Pancreas (tissue), 10 donors: Measurements from ENCODE around the gene SLC27A2. TPM values are rescaled to one million over a fixed set of nuclear protein-coding genes. Genes with fewer than 3 reads are reported as not detected.

Experiments used
- ATAC-seq, 4 donors: fragments of 200-7000 bp; cut with Tn5 transposase; one replicate each; pipeline versions ENCODE4 v1.8.0 to v1.9.1; 2020; ENCODE audit warnings: mild to moderate bottlenecking in 4 of 4, moderate library complexity in 4 of 4
- DNase-seq, 6 donors: peaks; one replicate each; pipeline ENCODE4 v3.0.0-alpha.2; 2020
- FAIRE-seq: peaks from 2 replicates; lab custom pipeline; 2012; peaks lifted over from hg19 to GRCh38; lab: Jason Lieb, UNC
- H3K27ac ChIP-seq, 4 donors: fragments of 200-600 bp; sonication (generic); 1 replicate in 3 of 4; 2 replicates in 1 of 4; pipeline versions ENCODE4 v1.5.0 to v1.8.0; 2020
- H3K27me3 ChIP-seq, 4 donors: fragments of 200-600 bp; one replicate each; pipeline ENCODE4 v1.8.0; 2021
- H3K36me3 ChIP-seq, 3 donors: fragments of 200-600 bp; sonication (generic) in 1 of 3; one replicate each; pipeline versions ENCODE4 v1.5.0 to v1.8.0; 2020 to 2021
- H3K4me1 ChIP-seq, 3 donors: fragments of 200-600 bp; one replicate each; pipeline ENCODE4 v1.8.0; 2021
- H3K4me3 ChIP-seq, 4 donors: fragments of 200-600 bp; sonication (generic) in 2 of 4; one replicate each; pipeline versions ENCODE4 v1.5.0 to v1.8.0; 2020 to 2021
- H3K9me3 ChIP-seq, 4 donors: fragments of 200-600 bp; one replicate each; pipeline ENCODE4 v1.8.0; 2021
- CTCF ChIP-seq, 4 donors: fragments of 200-600 bp; sonication (generic) in 3 of 4; IDR thresholded peaks; one replicate each; pipeline versions ENCODE4 v1.5.0 to v1.8.0; 2021; ENCODE audit warnings: antibody characterized with exemption in 4 of 4
- WGBS, 2 donors: extraction: QIAGEN DNeasy Blood & Tissue Kit; methylation state at CpG; one replicate each; pipeline ENCODE4 v1.1.7; 2013; 5-methylcytosine and 5-hydroxymethylcytosine counted together
- intact Hi-C, 3 donors: fragments of 100-400 bp; cut with DNase I; formaldehyde crosslinking; loops; one replicate each; pipeline versions ENCODE4 v1.11.1 to v1.14.2; 2022
- polyA plus RNA-seq, 2 donors: library from polyadenylated mRNA; stranded (reverse); fragments of 200-250 nt; gene quantifications; one replicate each; pipeline ENCODE4 v1.2.3, GENCODE V29; 2013
- total RNA-seq, 6 donors: library from RNA; stranded (reverse); fragmentation: NEBNext Ultra II Directional in 4 of 6; extraction: Animal tissue kit (Norgen Biotek cat#: 25700) in 4 of 6; gene quantifications; one replicate each; pipeline versions ENCODE4 v1.2.1 to v1.2.4, GENCODE V29; 2021 to 2023
- donor health status: healthy with polysubstance abuse.
- donor health status: DM: no; HTN: no; CAD: no; lungs with moderate emphysema.
- donor health status: DM: no; HTN: no; CAD: no.
- donor health status: control.
- donor health status: control.
- donor health status: Bipolar disorder and iron deficiency.
- donor health status: DM: yes; HTN: yes; CAD: no.
- donor health status: DM: no; HTN: no; CAD: no.
- donor health status: DM: no; HTN: no; CAD: no.
- donor health status: DM: yes; HTN: yes; CAD: no.

The SLC27A2 gene
- total and polyA plus RNA-seq, 8 donors = 1.5 to 6.1 (median 3.2) TPM

GRCh38 chr15:50202003-50202402 is 20.0 kb downstream of the SLC27A2 start:
- DNase-seq (no peak), FAIRE-seq (no peak), ATAC-seq (no peak)
- Histone ChIP-seq H3K4me3 (no peak overlapping the region), H3K27ac (no peak overlapping the region), H3K27me3 (no peaks in the 10 kb centered on the region), H3K36me3 (no peaks in the 10 kb centered on the region), H3K4me1 (no peaks in the 10 kb centered on the region), H3K9me3 (no peaks in the 10 kb centered on the region)
- intact Hi-C loops = no loop called here
- no peak for TF ChIP-seq CTCF (IDR thresholded peaks at IDR 0.05)

GRCh38 chr15:50206020-50206419 is 24.0 kb downstream of the SLC27A2 start:
- intact Hi-C loops = no loop called here
- H3K4me3 ChIP-seq = no peak overlapping the region
- DNase-seq (no peak), FAIRE-seq (no peak), ATAC-seq (no peak)
- H3K9me3 ChIP-seq = no peaks in the 10 kb centered on the region
- 87 to 91% methylated on average over 5 of the region's 5 CpGs for WGBS, 2 donors
- no peak overlapping the region for H3K27ac ChIP-seq
- TF ChIP-seq CTCF (IDR thresholded peaks at IDR 0.05) = no peak
- no peaks in the 10 kb centered on the region for H3K27me3 ChIP-seq
- no peaks in the 10 kb centered on the region for H3K4me1 ChIP-seq
- no peaks in the 10 kb centered on the region for H3K36me3 ChIP-seq

GRCh38 chr15:50209809-50210208 is 27.8 kb downstream of the SLC27A2 start:
- H3K9me3 ChIP-seq = no peaks in the 10 kb centered on the region
- no peak for TF ChIP-seq CTCF (IDR thresholded peaks at IDR 0.05)
- H3K27me3 ChIP-seq = no peaks in the 10 kb centered on the region
- no peak overlapping the region for H3K4me3 ChIP-seq
- H3K27ac ChIP-seq = no peak overlapping the region
- 92 to 95% methylated on average over 4 of the region's 4 CpGs for WGBS, 2 donors
- DNase-seq (no peak), FAIRE-seq (no peak), ATAC-seq (no peak)
- intact Hi-C loops = no loop called here
- H3K36me3 ChIP-seq = no peaks in the 10 kb centered on the region
- H3K4me1 ChIP-seq = no peaks in the 10 kb centered on the region

- WGBS, 2 donors = 81 to 84% methylated on average over 8 of the region's 8 CpGs
- TF ChIP-seq CTCF (IDR thresholded peaks at IDR 0.05) = no peak
- DNase-seq = no peak
- no peak for FAIRE-seq
- intact Hi-C loops = no loop called here
- H3K4me3 ChIP-seq = no peak overlapping the region
- no peaks in the 10 kb centered on the region for H3K27me3 ChIP-seq
- H3K4me1 ChIP-seq = no peaks in the 10 kb centered on the region
- H3K36me3 ChIP-seq = no peaks in the 10 kb centered on the region
- no peaks in the 10 kb centered on the region for H3K9me3 ChIP-seq
- no peak overlapping the region for H3K27ac ChIP-seq
- no peak for ATAC-seq
Measured at GRCh38 chr15:50210462-50211157, 28.6 kb downstream of the SLC27A2 start.

GRCh38 chr15:50218291-50218690 is 36.3 kb downstream of the SLC27A2 start:
- Histone ChIP-seq H3K36me3 (no peaks in the 10 kb centered on the region), H3K4me1 (no peaks in the 10 kb centered on the region), H3K9me3 (no peaks in the 10 kb centered on the region), H3K27ac (no peak overlapping the region), H3K4me3 (no peak overlapping the region), H3K27me3 (no peaks in the 10 kb centered on the region)
- TF ChIP-seq CTCF (IDR thresholded peaks at IDR 0.05) = no peak
- FAIRE-seq (no peak), ATAC-seq (no peak), DNase-seq (no peak)
- intact Hi-C loops = no loop called here
- 66% methylated on average over 1 of the region's 1 CpG for WGBS, 2 donors
